Smooth muscle cell (in vitro differentiated cells): ENCODE measurements around the gene MMP7. TPM values are rescaled to one million over a fixed set of nuclear protein-coding genes. Genes with fewer than 3 reads are reported as not detected.
A peak's percentile ranks its signal among the peaks of the same experiment; 100 is the strongest.

Experiments used
- DNase-seq: peaks from one replicate; lab custom pipeline; 2025; ENCODE audit not compliant: unreplicated experiment; lab: John Stamatoyannopoulos, UW
- H2AFZ ChIP-seq: fragments of 200-600 bp; sonication (generic); 2 replicates; pipeline ENCODE4 v1.6.0; 2016; ENCODE audit warnings: antibody characterized with exemption, low read depth, mild to moderate bottlenecking
- H3F3A ChIP-seq: fragments of 200-600 bp; sonication (generic); 2 replicates; pipeline ENCODE4 v1.6.0; 2017; ENCODE audit warnings: antibody characterized with exemption, low read depth
- H3K27ac ChIP-seq: fragments of 200-600 bp; sonication (generic); 2 replicates; pipeline ENCODE4 v1.5.1; 2016; ENCODE audit warnings: low read depth, mild to moderate bottlenecking
- H3K27me3 ChIP-seq: fragments of 200-600 bp; sonication (generic); 2 replicates; pipeline ENCODE4 v1.6.1; 2016; ENCODE audit warnings: low read depth, mild to moderate bottlenecking
- H3K36me3 ChIP-seq: fragments of 200-600 bp; sonication (generic); 2 replicates; pipeline ENCODE4 v1.5.1; 2016; ENCODE audit warnings: low read depth
- H3K4me1 ChIP-seq: fragments of 200-600 bp; sonication (generic); 2 replicates; pipeline ENCODE4 v1.5.1; 2016; ENCODE audit warnings: low read depth
- H3K4me2 ChIP-seq: fragments of 200-600 bp; sonication (generic); 2 replicates; pipeline ENCODE4 v1.6.0; 2016; ENCODE audit warnings: mild to moderate bottlenecking
- H3K4me3 ChIP-seq: fragments of 200-600 bp; sonication (generic); 2 replicates; pipeline ENCODE4 v1.5.1; 2016; ENCODE audit warnings: mild to moderate bottlenecking
- H3K79me2 ChIP-seq: fragments of 200-600 bp; sonication (generic); 2 replicates; pipeline ENCODE4 v1.6.0; 2016; ENCODE audit warnings: low read depth, mild to moderate bottlenecking
- H3K9ac ChIP-seq: fragments of 200-600 bp; sonication (generic); 2 replicates; pipeline ENCODE4 v1.6.0; 2016; ENCODE audit warnings: low read depth
- H3K9me3 ChIP-seq: fragments of 200-600 bp; sonication (generic); replicated peaks from 2 replicates; pipeline ENCODE4 v1.5.1; 2016; ENCODE audit warnings: low read depth
- H4K20me1 ChIP-seq: fragments of 200-600 bp; sonication (generic); 2 replicates; pipeline ENCODE4 v1.6.0; 2016; ENCODE audit warnings: low read depth
- WGBS: methylation state at CpG from one replicate; pipeline ENCODE4 v1.1.7; 2016; ENCODE audit warnings: low lambda C conversion rate; 5-methylcytosine and 5-hydroxymethylcytosine counted together
- polyA plus RNA-seq: library from polyadenylated mRNA; unstranded; fragments of >200 nt; fragmentation: Nextera tagmentation; extraction: Ambion mirVana; gene quantifications from 2 replicates; pipeline ENCODE4 v1.2.1, GENCODE V29; 2016
- total RNA-seq: library from RNA; depleted of rRNA; stranded (reverse); fragments of >200 nt; gene quantifications from 2 replicates; pipeline ENCODE4 v1.2.3, GENCODE V29; 2014
- TF ChIP-seq, protein P1 (sequence below): fragments of 200-600 bp; sonication (generic); IDR thresholded peaks from 2 replicates; pipeline ENCODE4 v1.5.1; 2017; ENCODE audit warnings: borderline replicate concordance, mild to moderate bottlenecking, antibody characterized with exemption; ENCODE audit not compliant: insufficient read depth, poor library complexity, severe bottlenecking

The MMP7 gene
- total and polyA plus RNA-seq, 2 experiments from 2014 or later, result 8.0 to 16.4 TPM

DNA sequence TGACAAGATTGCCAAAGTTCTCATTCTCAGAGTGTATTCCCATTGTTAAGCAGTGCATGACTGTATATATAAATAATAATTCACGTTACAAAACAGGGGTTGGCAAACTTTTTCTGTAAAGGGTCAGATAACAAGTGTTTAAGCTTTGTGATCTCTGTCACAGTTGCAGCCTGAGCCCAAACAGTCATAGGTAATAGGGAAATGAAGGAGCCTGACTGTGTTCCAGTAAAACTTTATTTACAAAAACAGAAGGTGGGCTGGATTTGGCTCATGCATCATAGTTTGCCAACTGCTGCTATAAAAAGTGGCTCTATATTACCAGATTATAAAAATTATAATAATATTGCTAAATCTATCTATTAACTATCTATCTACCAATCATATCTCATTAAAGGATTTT lies 3.5 kb downstream of the MMP7 start:
- TF ChIP-seq, protein P1, sequence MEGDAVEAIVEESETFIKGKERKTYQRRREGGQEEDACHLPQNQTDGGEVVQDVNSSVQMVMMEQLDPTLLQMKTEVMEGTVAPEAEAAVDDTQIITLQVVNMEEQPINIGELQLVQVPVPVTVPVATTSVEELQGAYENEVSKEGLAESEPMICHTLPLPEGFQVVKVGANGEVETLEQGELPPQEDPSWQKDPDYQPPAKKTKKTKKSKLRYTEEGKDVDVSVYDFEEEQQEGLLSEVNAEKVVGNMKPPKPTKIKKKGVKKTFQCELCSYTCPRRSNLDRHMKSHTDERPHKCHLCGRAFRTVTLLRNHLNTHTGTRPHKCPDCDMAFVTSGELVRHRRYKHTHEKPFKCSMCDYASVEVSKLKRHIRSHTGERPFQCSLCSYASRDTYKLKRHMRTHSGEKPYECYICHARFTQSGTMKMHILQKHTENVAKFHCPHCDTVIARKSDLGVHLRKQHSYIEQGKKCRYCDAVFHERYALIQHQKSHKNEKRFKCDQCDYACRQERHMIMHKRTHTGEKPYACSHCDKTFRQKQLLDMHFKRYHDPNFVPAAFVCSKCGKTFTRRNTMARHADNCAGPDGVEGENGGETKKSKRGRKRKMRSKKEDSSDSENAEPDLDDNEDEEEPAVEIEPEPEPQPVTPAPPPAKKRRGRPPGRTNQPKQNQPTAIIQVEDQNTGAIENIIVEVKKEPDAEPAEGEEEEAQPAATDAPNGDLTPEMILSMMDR, result no peak
- Histone ChIP-seq H3K4me2 (no peak overlapping the region), H3K79me2 (no peaks in the 10 kb centered on the region), H4K20me1 (no peaks in the 10 kb centered on the region), H3K9ac (no peak overlapping the region), H3K36me3 (no peaks in the 10 kb centered on the region), H3K27ac (no peak overlapping the region), H3F3A (no peaks in the 10 kb centered on the region), H2AFZ (no peak overlapping the region), H3K9me3 (no peaks in the 10 kb centered on the region), H3K4me3 (no peak overlapping the region), H3K27me3 (no peaks in the 10 kb centered on the region), H3K4me1 (no peaks in the 10 kb centered on the region)
- WGBS, result 95% methylated on average over 1 of the region's 1 CpG
- no peak for DNase-seq

- H3K9me3 ChIP-seq, result no peaks in the 10 kb centered on the region
- no peaks in the 10 kb centered on the region for H3K4me1 ChIP-seq
- H3K4me3 ChIP-seq, result no peak overlapping the region
- H3K79me2 ChIP-seq, result no peaks in the 10 kb centered on the region
- no peaks in the 10 kb centered on the region for H3K36me3 ChIP-seq
- no peak overlapping the region for H3K4me2 ChIP-seq
- 82% methylated on average over 4 of the region's 4 CpGs for WGBS
- TF ChIP-seq, protein P1, result no peak
- DNase-seq, result no peak
- H2AFZ ChIP-seq, result no peak overlapping the region
- no peaks in the 10 kb centered on the region for H3K27me3 ChIP-seq
- no peak overlapping the region for H3K27ac ChIP-seq
- H3F3A ChIP-seq, result no peaks in the 10 kb centered on the region
- H4K20me1 ChIP-seq, result no peaks in the 10 kb centered on the region
- H3K9ac ChIP-seq, result no peak overlapping the region
Measured at GRCh38 chr11:102523887-102524286, 6.7 kb downstream of the MMP7 start.

DNA sequence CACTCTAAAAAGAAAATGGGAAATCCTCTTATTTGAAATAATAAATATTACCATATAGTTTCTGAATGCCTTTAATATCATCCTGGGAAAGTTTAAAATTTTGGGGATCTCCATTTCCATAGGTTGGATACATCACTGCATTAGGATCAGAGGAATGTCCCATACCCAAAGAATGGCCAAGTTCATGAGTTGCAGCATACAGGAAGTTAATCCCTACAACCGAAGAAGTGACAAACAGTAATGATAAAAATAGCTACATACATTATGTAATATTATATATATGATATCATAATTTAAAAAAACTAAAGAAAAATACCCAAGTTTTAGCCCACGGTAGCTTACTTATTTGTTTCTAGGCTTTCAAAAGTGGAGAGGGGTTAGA lies 7.4 kb downstream of the MMP7 start:
- Histone ChIP-seq H3K4me1 (no peaks in the 10 kb centered on the region), H3K27ac (no peak overlapping the region), H2AFZ (no peak overlapping the region), H3K36me3 (no peaks in the 10 kb centered on the region), H3K4me3 (no peak overlapping the region), H3K4me2 (no peak overlapping the region), H3K27me3 (no peaks in the 10 kb centered on the region), H3K79me2 (no peaks in the 10 kb centered on the region), H3K9ac (no peak overlapping the region), H3F3A (no peaks in the 10 kb centered on the region), H4K20me1 (no peaks in the 10 kb centered on the region), H3K9me3 (no peaks in the 10 kb centered on the region)
- WGBS, result 91% methylated on average over 2 of the region's 2 CpGs
- TF ChIP-seq, protein P1, result no peak
- no peak for DNase-seq

GRCh38 chr11:102522312-102523188 lies 8.0 kb downstream of the MMP7 start:
- Histone ChIP-seq H3K27ac (no peak overlapping the region), H3K27me3 (no peaks in the 10 kb centered on the region), H3K36me3 (no peaks in the 10 kb centered on the region), H3K4me1 (no peaks in the 10 kb centered on the region), H4K20me1 (no peaks in the 10 kb centered on the region), H3K4me3 (no peak overlapping the region), H3K9me3 (no peaks in the 10 kb centered on the region), H3F3A (no peaks in the 10 kb centered on the region), H2AFZ (no peak overlapping the region), H3K79me2 (no peaks in the 10 kb centered on the region), H3K9ac (no peak overlapping the region), H3K4me2 (peak overlapping the region; percentile 24)
- DNase-seq, result no peak
- WGBS, result 61% methylated on average over 5 of the region's 5 CpGs
- TF ChIP-seq, protein P1, result no peak
